Stimulated activated CD8-positive, alpha-beta memory T cell treated with anti-CD3 and anti-CD28 coated beads, Interleukin-4, amount 100 ng/mL, for 4 hours (primary cell): ENCODE data around the gene C12orf54.
"Not testable (repeated sequence)": the region's sequence is repeated elsewhere in the genome, so short reads cannot be mapped to it uniquely, and the experiment has no call there.

Experiments used
- DNase-seq, 2 donors: peaks; one replicate each; pipeline ENCODE4 v3.0.0-alpha.2; 2020; ENCODE audit warnings: low read depth in 2 of 2, low spot score in 1 of 2

C12orf54 gene

DNA sequence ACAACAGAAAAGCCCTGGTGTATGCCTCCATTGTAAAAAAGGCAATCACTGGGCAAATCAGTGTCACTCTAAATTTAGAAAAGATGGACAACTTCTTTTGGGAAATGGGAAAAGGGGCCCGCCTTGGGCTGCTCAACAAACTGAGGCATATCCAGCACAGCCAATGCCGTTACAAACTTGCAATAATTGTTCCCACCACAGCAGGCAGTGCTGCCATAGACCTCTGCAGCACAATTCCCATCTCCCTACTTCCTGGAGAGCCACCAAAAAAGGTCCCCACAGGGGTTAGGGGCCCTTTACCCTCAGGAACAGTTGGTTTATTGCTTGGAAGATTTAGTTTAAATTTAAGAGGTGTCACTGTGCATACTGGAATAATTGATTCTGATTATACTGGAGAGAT, 26.7 kb downstream of the C12orf54 start:
- DNase-seq = no peak

DNA sequence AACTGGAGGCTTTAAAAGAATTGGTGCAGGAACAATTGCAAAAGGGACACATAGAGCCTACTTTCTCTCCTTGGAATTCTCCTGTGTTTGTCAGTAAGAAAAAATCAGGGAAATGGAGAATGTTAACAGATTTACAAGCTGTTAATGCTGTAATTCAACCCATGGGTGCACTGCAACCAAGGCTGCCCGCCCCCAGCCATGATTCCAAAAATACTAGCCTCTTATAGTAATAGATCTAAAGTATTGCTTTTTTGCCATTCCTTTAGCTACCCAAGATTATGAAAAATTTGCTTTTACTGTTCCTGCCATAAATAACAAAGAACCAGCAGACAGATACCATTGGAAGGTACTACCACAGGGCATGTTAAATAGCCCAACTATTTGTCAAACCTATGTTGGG, 27.8 kb downstream of the C12orf54 start:
- no peak for DNase-seq

DNA sequence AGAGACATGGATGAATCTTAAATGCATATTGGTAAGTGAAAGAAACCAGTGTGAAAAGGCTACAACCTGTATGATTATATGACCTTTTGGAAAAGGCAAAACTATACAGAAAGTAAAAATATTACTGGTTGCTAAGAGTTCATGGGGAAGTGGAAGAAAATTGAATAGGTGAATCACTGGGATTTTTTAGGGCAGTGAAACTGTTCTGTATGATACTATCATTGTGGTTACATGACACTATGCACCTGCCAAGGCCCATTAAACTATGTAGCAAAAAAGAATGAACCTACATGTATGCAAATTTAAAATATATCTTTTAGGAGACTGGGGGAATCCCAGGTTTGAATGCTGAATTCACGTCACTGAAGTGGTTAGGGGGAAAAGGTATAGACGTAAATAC, 30.6 kb downstream of the C12orf54 start:
- no peak for DNase-seq

DNA sequence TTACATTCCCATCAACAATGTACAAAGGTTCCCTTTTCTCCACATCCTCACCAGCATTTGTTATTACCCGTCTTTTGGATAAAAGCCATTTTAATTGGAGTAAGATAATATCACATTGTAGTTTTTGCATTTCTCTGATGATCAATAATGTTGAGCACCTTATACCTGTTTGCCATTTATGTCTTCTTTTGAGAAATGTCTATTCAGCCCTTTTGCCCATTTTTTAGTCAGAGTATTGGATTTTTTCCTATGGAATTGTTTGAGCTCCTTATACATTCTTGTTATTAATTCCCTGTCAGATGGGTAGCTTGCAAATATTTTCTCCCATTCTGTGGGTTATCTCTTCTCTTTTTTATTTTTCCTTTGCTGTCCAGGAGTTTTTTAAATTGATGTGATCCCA, 32.4 kb downstream of the C12orf54 start:
- DNase-seq = no peak

DNA sequence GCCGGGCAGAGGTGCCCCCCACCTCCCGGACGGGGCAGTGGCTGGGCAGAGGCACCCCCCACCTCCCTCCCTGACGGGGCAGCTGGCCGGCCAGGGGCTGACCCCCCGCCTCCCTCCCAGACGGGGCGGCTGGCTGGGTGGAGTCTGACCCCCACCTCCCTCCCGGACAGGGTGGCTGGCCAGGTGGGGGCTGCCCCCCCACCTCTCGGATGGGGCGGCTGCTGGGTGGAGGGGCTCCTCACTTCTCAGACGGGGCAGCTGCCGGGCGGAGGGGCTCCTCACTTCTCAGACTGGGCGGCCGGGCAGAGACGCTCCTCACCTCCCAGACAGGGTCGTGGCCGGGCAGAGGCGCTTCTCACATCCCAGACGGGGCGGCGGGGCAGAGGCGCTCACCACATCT, 38.1 kb downstream of the C12orf54 start:
- DNase-seq = not testable (repeated sequence)

DNA sequence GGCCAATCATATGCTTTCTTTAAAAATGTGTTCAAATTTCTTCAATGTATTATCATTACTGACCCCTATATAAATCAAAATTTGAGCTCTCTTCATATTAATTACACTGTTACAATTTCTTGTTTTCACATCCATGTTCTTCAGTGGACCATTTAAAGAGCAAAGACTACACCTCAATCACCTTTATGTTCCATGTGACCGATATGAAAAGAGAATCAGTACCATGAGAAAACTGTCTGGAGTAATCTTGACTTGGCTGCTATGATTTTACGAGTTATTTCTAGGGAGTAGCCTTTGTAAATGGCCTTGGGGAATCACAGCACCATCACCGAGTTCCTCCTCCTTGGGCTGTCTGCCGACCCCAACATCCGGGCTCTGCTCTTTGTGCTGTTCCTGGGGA, 43.0 kb downstream of the C12orf54 start, which contains the start of gene OR8S1:
TSS of gene OR8S1 (plus strand) at position 301 of the 400 bp plus-strand sequence. CDS start at position 301, 0 bp downstream.
- no peak for DNase-seq

DNA sequence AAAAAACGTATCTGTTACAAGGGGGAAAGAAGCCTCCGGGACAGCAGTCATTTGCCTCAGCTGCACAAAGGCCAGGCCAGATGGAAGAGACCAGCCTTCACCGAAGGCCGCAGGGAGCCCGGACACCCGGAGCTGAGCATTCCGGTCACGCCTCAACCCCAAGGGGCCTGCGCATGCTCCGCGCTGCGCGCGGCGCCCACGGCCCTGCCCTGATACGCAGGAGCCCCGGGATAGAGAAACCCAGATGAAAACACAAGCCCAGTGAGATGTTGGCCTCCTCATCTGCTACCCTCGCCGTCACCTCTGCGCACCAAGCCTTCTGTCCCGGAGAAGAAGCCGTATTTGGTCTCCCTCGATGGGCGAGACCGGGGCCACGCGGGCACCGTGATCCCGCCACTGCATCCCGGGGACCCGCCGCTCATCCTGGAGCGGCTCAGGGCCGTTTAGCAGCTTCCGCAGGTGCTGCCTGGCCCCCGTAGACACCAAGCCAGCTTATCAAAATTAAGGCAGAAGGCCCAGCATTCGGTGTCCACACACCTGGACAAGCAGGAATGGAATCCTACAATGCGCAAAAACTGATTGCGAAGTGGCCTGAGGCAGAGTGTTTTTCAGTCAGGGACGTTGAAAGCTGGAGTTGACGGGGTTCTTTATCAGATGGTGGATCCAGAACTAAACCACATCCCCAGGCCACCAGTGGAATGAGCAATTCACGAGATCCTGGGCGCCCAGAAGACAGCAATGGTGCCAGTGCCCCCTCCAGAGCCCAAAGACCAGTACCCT, 45.8 kb downstream of the C12orf54 start:
- DNase-seq = no peak

DNA sequence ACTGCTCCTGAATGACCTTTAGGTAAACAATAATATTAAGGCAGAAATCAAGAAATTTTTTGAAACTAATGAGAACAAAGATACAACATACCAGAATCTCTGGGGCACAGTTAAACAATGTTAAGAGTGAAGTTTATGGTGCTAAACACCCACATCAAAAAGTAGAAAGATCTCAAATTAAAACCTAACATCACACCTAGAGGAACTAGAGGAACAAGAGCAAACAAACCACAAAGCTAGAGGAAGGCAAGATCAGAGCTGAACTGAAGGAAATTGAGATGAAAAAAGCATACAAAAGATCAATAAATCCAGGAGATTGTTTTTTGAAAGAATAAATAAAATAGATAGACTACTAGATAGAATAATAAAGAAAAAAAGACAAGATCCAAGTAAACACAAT, 50.3 kb downstream of the C12orf54 start:
- no peak for DNase-seq

DNA sequence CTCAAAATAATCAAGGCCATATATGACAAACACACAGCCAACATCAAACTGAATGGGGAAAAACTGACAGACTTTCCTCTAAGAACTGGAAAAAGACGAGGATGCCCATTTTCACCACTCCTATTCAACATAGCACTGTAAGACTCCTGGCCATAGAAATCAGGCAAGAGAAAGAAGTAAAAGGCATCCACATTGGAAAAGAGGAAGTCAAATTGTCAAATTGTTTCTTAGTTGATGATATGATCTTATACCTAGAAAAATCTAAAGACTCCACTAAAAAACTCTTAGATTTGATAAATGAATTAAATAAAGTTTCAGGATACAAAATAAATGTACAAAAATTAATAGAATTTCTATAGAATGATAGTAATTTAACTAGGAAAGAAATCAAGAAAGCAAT, 54.3 kb downstream of the C12orf54 start:
- DNase-seq = no peak

DNA sequence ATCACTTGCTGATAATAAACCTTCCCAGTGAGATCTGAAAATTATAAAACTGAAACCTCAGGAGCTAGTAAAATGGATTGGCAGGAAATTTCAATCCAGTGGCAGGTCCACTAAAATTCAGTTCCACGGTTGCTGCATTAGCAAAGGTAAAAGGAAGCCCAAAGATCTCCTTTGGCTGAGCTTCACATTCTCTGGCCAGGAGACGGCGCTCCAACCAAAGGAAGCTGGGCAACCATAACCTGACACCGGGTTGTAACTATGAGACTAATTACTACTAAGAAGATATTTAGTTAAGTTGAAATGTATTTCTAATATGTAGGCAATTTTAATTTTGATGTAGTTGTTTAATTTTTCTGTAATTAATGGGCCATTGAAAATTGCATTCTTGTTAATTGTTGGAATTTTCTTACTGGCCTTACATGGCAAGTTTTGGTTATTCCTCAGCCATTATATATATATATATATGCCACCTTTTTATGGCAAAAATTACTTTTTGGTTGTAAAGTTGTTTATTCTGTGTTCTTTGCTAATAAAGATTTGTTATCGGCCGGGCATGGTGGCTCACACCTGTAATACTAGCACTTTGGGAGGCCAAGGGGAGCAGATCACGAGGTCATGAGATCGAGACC, 60.1 kb downstream of the C12orf54 start:
- no peak for DNase-seq

DNA sequence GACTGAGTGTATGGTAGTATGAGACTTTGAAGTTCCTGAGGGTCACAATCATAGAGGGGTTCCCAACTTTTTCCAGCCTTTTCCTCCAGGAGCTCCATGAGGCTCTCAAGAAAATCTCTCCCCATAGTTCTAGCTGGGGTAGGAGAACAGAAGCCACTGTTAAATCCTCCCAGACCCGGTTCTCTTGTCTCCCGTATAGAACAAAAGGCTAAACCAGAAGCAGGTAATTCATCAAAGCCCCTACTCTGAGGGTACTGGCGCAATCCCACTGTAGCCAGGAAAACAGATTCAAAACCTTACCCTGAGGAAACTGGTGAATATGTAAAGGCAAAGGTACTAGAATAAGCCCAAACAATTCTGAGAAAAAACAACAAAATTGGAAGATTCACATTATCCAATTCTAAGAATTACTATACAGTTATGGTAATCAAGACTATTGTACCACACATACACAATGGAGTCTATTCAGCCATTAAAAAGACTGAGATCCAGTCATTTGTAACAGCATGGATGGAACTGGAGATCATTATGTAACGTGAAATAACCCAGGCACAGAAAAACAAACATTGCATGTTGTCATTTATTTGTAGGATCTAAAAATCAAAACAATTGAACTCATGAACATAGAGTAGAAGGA, 63.7 kb downstream of the C12orf54 start:
- DNase-seq = no peak
